IPS DF 19.7 (cell line): ENCODE data around the gene MEGF9.
"Not testable (repeated sequence)": the region's sequence is repeated elsewhere in the genome, so short reads cannot be mapped to it uniquely, and the experiment has no call there.

Experiments
- DNase-seq: peaks from one replicate; pipeline ENCODE4 v3.0.0-alpha.2; 2013; ENCODE audit warnings: low read depth, low spot score

MEGF9 gene

DNA sequence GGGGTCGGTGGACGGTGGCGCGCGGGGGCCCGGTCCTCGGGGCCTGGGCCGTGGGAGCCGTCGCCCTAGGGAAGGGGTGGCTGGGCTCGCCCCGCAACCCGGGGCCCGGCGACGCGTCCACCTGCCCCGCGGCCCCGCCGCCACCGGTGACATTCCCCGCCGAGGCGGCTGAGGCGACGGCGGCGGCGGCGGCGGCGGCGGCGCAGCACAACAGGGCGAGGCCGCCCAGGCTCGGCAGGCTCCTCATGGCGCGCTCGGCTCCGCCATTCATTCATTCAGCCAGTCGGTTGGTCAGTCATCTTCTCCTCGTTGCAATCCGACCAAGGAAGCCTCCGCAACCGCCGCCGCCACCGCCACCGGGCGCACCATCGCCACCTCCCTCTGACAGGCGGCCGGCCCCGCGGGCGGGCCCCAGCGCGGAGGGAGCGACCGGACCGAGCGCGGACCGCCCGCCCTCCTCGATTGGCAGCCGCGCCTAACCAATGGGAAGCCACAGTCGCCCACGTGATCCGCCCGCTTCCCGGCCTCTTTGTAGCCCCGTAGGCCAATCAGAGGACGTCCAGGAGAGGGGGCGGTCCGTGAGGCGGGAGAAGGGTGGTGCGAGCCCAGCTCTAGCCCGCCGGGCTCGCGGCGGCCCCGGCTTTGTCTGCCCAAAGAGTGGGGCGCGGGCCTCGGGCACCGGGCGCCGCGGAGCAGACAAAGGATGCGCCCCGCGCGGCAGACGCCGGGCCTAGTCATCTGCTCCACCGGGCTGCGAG is at the start of gene MEGF9:
Gene MEGF9, minus strand, starts transcription at position 383 of the 758 bp plus-strand sequence. Its CDS starts 112 bp downstream, at position 271.
- peak; percentile 63 for DNase-seq

- no peak for DNase-seq
Measured at GRCh38 chr9:120761006-120761405, 46.7 kb upstream of the MEGF9 start.

DNA sequence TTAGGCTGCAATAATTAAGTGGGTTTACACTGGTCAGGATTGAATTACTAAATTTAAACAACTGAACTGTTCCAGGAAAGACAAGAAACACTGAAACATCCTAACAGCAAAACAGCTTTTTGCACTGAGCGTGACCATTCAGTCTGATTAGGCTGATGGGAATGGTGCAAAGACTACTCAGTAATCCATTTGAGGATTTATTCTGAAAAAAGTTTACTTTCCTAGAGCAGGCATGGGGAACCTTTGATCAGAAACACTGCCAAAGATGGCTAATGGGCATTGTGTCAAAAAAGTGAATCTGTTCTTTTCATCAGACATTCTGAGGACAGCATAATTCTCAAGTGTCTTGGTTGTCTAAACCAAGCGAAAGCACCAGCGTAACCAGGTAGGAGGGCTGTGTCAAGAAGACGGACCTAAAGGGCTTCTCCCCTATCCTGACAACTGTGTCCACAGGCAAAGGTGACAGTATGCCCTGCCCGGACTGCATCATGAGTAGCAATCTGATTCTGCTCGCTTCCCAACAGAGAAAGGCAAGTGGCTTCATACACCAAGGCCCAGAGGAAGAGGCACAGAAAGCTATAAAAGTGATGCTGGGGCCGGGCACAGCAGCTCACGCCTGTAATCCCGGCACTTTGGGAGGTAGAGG is 45.6 kb upstream of the MEGF9 start:
- DNase-seq: no peak

DNA sequence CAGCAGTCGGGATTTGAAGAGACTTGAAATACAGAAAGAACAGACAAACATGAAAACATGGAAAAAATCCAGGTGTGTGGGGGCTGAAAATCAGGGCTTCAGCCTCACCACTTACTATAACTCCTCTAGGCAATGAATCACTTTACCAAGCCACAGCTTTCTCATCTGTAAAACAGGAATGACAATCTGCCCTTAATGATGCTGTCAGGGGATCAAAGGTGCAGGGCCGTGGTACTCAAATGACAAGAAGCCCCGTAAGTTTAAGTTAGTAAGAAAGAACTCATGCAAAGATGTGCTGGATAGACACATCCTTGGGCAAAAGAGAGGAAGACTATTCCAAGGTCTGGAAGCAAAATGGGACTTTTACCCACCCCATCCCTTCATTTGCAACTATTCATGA is 44.3 kb upstream of the MEGF9 start:
- DNase-seq: no peak

DNA sequence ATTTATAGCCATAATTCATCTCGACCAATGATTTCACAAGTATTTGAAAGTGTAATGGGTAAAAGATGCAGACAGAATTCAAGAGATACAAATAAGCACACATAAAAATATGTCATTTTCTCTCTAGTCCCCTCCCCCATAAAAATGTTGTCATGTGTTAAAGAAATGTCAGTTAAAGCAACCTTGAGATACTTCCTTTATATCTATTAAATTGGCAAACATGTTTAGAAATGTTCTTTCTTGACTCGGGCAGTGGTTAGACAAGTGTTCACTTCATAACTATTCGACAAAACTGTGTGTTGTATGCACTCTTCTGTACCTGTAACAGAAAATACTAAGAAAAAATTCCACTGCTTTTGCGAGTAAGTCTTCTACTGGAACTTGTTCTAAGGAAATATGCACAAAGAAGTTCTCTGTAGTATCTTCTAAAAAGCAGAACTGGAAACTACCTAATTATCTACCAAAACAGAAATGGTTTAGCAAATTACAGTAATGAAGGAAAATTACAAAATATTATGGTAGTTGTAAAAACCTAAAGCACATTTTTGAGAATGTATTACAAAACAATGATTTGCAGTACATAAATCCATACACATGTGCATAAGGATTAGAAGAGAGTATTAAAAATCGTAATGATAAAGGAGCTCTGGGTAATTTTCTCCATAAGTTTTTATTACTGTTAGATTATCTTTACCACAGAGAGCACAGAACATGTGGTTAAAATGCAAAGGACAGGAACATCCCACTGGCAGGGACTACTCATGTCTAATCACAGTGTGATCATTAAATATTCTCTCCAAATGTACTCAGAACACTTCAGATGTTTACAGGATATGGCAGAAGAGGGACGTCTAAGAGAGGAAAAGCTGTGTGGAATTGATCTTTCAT is 43.0 kb upstream of the MEGF9 start:
- no peak for DNase-seq

GRCh38 chr9:120756531-120756930 is 42.3 kb upstream of the MEGF9 start:
- no peak for DNase-seq

DNA sequence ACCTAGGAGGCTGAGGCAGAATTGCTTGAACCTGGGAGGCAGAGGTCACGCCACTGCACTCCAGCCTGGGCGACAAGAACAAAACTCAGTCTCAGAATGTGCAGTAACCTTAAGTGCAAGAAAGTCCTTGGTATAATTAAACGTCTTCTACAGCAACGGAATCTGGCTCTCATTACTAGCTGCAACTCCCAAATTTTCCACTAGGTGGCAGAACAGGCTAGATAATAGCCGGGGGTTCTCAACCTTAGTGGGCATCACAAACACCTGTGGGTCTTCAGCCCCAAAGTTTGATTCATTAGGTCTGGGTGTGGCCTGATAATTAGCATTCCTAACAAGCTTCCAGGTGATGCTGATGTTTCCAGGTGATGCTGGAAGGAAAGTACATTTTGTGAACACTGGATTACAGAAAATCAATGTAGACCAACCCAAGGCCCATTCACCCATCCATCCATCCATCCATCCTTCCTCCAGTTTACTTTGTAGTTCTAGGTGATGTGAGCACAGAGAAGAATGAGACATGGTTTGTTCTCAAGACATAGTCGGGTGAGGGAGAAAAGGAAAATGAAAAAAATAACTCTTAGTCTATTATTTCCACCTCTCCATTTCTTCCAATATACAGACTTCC is 41.7 kb upstream of the MEGF9 start:
- DNase-seq: no peak

GRCh38 chr9:120755044-120755443 is 40.8 kb upstream of the MEGF9 start:
- DNase-seq: no peak

- no peak for DNase-seq
Measured at GRCh38 chr9:120750421-120750820, 36.2 kb upstream of the MEGF9 start.

- DNase-seq: not testable (repeated sequence)
Measured at GRCh38 chr9:120746366-120746765, 32.1 kb upstream of the MEGF9 start.

GRCh38 chr9:120745278-120745677 is 31.0 kb upstream of the MEGF9 start:
- DNase-seq: no peak

GRCh38 chr9:120742951-120743416 is 28.7 kb upstream of the MEGF9 start:
- no peak for DNase-seq

- no peak for DNase-seq
Measured at GRCh38 chr9:120741701-120742100, 27.4 kb upstream of the MEGF9 start.

DNA sequence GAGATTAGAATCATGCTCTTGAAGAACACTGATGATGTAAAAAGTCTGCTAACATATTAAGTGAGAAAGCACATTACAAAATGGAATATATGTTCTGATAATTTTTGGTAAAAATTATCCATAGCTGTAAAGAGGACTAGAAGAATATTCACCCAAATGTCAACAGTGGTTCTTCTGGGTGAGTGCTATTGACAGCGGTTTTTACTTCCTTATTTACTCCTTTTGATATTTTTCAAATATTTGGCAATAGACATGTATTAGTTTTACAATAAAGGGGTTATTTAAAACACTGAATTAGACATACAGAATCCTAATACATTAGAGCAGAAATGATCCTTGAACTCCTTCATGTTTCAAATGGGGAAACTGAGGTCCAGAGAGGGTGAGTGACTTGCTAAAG is 26.9 kb upstream of the MEGF9 start:
- DNase-seq: no peak

- no peak for DNase-seq
Measured at GRCh38 chr9:120740132-120740531, 25.9 kb upstream of the MEGF9 start.

GRCh38 chr9:120737416-120738165 is 23.3 kb upstream of the MEGF9 start:
- no peak for DNase-seq

DNA sequence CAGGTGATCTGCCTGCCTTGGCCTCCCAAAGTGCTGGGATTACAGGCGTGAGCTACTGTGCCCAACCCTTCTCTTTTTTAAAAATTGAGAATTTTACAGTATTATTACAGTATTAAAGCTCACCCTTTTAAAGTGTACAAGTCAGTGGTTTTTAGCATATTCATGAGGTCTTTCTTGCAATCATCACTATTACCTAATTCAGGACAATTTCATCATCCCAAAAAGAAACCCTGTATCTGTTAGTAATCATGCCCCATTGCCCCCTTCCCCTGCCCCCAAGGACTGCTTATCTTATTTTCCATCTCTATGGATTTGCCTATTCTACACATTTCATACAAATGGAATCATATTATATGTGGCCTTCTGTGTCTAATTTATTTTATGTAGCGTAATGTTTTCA is 22.6 kb upstream of the MEGF9 start:
- DNase-seq: no peak

GRCh38 chr9:120735415-120736126 is 21.3 kb upstream of the MEGF9 start:
- DNase-seq: no peak

- no peak for DNase-seq
Measured at GRCh38 chr9:120734607-120735410, 20.5 kb upstream of the MEGF9 start.
